HG02852 (cell line): ENCODE results near the gene GLIS1.

Experiments
- ATAC-seq: cut with Tn5 transposase; IDR thresholded peaks from one replicate; pipeline ENCODE4 v1.9.1; 2021; ENCODE audit warnings: mild to moderate bottlenecking, moderate library complexity; ENCODE audit not compliant: unreplicated experiment

The GLIS1 gene

DNA sequence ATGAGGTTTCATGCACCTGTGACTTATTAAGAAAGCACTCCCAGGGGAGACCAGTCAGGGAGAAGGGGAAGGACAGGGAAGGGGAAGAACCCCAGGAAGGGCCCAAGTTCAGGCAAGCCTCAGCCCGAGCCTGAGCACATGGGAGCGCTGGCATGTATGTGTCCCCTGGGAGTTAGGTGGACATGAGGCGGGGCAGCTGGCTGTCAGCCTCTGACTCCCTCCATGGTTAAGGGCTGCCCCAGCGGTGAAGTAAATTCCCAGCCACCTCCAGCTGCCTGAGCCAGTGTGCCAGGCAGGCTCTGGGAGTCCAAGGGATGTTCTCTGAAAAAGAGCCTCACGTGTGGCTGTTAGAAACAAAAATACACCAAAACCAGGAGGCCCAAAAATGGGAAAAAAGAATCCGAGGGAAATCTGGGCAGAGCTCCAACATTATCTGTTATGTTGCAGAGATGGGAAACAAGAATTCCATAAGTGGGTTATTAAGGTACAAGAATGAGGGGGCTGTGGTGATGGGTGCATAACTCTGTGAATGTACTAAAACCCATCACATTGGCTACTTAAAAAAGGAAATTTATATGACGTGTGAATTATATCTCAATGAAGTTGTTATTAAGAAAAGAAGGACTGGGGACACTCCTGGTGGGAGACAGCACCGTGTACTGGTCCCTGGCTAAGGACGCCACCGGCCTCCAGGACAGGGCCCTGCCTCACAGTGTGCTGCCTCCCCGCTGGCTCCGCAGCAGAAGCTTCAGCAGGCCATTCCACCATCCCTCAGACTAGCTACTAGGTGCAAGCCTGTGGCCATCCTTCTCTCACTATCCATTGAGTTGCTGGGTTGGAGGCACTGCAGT is 261.1 kb downstream of the GLIS1 start:
- ATAC-seq: no peak

- ATAC-seq: no peak
Measured at GRCh38 chr1:53476579-53476978, 262.4 kb downstream of the GLIS1 start.

- ATAC-seq: no peak
Measured at GRCh38 chr1:53475664-53476063, 263.3 kb downstream of the GLIS1 start.

GRCh38 chr1:53473463-53473862 is 265.5 kb downstream of the GLIS1 start:
- no peak for ATAC-seq

GRCh38 chr1:53471000-53471399 is 268.0 kb downstream of the GLIS1 start:
- no peak for ATAC-seq

DNA sequence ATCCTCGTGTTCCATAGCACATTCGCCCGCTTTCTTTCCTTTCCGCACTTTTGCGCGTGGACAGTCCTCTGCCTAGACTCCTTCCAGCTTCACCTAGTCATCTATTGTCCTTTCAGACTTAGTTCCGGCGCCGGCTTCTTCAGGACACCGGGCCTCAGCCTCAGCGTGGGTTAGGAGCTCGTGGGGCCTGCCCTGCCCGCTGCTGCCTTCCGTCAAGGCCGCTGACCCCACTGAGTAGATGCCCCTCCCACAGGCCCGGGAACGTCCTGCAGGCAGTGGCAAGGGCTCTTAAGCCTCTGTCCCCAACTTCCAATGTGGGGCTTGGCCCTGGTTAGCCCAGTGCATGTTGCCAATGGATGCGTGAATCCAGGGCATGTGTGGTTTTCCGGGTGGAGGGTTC is 268.4 kb downstream of the GLIS1 start:
- no peak for ATAC-seq

DNA sequence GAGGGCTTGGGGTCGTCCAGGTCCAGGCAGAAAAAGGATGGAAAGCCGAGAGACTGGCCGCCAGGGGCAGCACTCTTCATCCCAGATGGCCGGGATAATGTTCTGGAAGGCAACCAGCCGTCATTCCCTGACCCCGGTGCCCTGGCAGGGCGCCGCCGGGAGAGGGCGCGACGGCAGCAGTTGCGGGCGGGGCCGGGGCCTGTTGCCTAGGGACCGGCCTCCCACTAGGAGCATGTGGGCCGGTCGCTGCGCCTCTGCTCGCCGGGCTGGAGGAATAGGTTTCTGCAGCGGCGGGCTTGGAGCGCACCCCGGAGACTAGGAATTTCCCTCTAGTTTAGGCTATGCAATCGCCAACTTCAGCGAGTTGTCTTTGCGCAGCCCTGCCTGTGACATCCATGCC is 268.8 kb downstream of the GLIS1 start:
- ATAC-seq: no peak

- no peak for ATAC-seq
Measured at GRCh38 chr1:53469373-53469772, 269.6 kb downstream of the GLIS1 start.

DNA sequence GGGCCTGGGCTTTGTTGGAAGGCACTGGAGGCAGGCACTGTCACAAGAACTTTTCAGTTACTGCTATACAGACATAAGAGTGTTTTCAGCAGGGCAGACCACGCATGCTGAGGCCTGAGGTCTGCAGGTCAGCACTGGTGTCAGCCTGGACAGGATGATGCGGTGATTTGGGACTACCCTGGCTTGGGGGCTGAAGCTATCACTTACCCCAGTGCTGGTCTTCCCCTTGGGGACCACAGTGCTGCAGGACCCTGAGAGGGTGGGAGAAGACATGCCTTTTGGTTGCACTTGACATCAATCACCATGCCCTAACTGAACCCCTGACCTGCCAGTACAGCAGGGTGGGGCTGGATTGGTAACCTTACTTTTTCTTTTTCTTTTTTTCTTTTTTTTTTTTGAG is 270.6 kb downstream of the GLIS1 start:
- ATAC-seq: no peak

GRCh38 chr1:53467391-53467790 is 271.6 kb downstream of the GLIS1 start:
- ATAC-seq: no peak

GRCh38 chr1:53465023-53465957 is 273.7 kb downstream of the GLIS1 start:
- no peak for ATAC-seq

DNA sequence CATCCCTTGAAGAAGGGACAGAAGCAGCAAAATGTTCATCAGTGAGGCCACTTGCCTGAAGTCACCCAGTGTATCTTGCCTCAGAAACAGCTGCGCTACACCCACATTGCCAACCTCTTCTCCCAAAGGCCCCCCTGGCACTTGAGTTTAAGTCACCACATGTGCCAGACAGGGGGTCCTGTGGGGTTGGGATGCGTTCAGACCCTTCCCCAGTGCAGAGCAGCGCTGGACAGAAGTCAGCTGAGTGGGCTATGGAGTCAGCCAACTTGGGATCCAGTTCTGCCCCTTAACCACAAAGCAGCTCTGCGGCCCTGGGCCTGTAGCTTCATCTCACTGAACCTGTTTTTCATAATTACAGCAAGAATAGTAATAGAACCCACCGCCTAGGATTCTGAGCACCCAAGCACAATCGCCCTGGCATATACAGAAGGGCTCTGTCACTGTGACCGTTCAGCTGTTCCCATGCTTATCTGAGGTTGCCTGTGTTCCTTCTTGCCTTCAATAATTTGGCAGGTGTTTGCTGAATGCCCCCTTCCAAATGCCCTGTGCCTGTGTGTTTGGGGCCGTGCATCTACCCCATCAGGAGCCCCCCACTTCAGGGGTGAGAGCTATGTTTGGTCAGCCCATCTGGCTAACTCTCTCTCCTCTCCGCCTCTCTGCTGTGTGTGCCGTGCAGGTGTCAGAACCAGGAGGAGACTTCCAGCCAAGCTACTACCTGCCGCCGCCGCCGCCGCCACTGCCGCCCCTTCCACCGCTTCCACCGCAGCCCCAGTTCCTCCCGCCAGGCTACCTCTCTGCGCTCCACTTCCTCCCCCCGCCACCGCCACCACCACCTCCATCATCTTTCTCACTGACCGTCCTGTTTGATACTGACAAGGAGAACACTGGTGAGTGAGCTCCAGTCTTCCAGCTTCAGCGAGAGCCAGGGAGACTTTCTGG is 274.7 kb downstream of the GLIS1 start:
- ATAC-seq: no peak

- no peak for ATAC-seq
Measured at GRCh38 chr1:53462769-53463501, 276.0 kb downstream of the GLIS1 start.

- no peak for ATAC-seq
Measured at GRCh38 chr1:53462193-53462592, 276.8 kb downstream of the GLIS1 start.

DNA sequence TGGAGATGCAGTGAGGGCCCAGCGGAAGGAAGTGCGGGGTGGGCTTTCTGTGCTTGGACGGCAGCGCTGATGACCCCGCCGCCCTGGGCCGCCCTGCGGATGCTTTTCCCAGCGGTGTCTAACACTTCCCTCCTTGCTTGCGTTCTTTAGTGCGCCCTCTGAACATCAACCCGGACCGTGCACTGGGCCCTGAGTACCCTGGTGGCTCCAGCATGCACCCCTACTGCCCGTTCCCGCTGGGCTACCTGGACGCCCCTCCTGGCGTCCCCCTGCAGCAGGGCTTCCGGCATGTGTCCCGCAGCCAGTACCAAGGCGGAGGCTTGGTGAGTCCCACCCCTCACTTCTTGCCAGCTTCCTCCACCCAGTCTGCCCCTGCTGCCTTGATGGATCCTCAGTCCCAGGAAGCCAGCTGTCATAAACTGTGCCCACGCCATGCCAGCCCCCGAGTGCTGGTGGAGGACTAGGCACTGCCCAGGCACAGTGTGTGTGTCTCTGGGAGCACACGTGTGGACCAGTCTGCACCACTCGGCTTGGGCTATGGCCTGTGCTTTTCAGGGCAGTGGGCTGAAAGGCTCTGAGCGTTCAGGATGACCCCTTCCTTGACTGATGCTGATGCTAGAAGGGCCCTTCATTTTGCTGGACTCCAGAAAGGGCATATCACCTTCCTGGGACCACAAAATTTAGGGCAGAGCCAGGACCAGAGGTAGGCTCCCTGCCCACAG is 277.5 kb downstream of the GLIS1 start:
- ATAC-seq: no peak

DNA sequence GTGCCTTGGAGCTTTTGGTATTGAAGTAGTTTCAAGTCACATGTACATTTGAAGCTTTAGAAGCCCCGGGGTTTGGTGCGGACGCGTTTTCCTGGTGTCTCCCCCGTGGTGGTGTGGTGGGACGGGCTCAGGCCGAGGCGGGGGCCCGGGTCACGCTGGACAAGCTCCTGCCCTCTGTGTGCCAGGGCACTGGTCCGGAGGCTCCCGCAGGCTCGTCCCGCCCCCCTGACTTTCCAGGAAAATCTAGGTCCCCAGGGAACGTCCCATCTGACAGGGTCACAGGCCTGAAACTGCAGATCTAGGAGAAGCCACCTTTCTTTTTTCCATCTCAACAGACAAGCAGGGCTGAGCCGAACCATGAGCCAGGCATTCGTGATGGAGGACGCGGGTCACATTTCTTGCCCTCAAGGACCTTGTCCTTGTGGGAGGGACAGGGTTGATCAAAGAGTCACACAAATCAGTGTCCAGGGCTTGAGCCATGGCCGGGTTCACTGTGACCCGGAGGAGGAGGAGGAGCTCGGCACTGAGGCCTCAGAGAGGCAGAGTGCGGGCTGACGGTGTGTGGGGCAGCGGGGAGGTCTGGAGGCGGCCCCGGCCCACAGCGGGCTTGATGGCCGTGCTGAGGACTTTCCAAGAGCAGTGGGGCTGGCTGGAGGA is 278.2 kb downstream of the GLIS1 start:
- ATAC-seq: no peak

GRCh38 chr1:53460211-53460634 is 278.7 kb downstream of the GLIS1 start:
- ATAC-seq: no peak

GRCh38 chr1:53459321-53460175 is 279.4 kb downstream of the GLIS1 start, which contains the start of gene DMRTB1:
DMRTB1 (plus strand) TSS chr1:53459399; CDS start chr1:53459454, 55 bp downstream.
- ATAC-seq: no peak
